ENCODE data around the gene SLC15A4.

Gene SLC15A4

DNA sequence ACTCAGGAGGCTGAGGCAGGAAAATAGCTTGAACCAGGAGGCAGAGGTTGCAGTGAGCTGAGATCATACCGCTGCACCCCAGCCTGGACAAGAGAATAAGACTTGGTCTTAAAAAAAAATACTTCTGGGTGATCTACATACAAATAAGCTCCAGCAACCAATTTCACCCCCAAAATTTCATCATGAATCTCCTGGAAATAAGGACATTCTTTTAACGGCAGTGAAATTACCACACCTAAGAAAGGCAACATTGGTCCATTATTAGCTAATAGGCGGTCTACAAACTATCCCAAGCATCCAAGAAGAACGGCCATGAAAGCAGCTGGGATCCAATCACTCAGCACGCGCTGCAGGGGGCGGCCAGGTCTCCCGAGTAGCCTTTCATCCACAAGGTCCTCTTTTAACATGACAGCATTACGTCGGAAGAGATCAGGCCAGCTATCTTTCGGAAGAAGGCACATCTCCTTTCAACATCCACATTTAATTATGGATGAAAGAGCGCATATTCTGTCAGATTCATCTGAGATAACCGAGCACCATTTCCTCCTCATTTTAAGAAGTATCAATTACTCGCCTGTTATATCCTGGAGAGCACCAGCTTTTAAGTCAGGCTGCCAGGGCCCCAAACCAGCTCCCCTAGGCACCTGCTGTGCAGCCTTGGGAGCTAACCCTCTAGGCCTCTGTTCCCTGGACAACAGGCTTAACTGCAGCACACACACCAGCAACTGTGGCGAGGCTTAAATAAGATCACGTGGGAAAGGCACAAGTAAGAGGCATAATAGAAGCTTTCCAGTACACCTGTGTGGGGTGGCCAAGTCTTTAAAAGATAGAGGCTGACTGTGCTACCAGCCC is 4.2 kb downstream of the SLC15A4 start:
- DNase-seq (ENCODE audit: low read depth) = no peak
- Histone ChIP-seq H3K4me3 (ENCODE audit: low read length) (no peak overlapping the region), H3K4me1 (ENCODE audit: control insufficient read depth, insufficient read depth, low read length) (peaks cover 53% of the 10 kb centered on the region), H3K27me3 (replicated peaks; ENCODE audit: control insufficient read depth, insufficient read depth, low read length) (no peaks in the 10 kb centered on the region), H3K36me3 (ENCODE audit: control insufficient read depth, insufficient read depth, low read length, severe bottlenecking) (no peaks in the 10 kb centered on the region), H3K9ac (ENCODE audit: low read length) (no peak overlapping the region), H3K9me3 (ENCODE audit: control insufficient read depth, low read length) (no peaks in the 10 kb centered on the region)

DNA sequence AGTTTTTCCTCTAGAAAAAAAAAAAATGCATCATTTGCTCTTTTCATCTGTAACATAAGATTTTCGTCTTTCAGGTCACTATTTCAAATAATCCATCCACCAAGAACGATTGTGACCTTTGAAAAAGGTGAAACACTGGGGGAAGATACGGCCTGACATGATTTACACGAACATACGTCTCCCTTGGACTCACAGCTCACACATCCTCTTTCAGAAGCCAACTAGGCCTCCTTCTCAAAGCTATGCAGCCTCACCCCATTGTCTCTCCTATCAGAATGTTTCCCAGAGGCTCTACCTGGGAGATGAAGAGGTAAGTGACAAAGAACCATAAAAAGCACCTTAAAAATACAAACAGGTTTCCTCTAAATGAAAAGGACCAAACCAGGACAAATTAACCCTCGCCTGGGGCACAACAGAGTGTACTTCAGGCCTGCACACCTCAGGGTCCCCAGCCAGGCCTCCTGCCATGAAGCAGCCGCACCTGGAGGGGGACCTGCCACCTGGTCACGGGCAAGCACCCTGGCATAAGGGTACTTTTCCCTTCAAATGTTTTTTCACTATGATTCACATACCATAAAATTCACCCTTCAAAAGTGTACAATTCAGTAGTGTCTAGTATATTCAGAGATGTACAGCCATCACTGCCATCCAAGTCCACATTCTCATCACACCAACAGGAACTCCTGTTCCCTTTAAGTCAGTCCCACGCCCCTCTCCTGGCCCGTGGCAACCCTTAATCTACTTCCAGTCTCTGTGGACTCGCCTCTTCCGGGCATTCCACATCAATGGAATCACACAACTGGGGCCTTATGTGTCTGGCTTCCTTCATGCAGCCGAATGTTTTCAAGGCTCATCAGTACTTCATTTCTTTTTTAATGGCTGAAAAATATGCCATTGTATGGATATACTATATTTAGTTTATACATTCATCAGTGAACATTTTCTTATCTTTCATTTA is 5.4 kb downstream of the SLC15A4 start:
- peak; percentile 17 for DNase-seq (ENCODE audit: low read depth)
- Histone ChIP-seq H3K9me3 (ENCODE audit: control insufficient read depth, low read length) (no peaks in the 10 kb centered on the region), H3K9ac (ENCODE audit: low read length) (peak overlapping the region; percentile 62), H3K36me3 (ENCODE audit: control insufficient read depth, insufficient read depth, low read length, severe bottlenecking) (no peaks in the 10 kb centered on the region), H3K4me1 (ENCODE audit: control insufficient read depth, insufficient read depth, low read length) (peaks cover 64% of the 10 kb centered on the region), H3K4me3 (ENCODE audit: low read length) (peak overlapping the region; percentile 27), H3K27me3 (replicated peaks; ENCODE audit: control insufficient read depth, insufficient read depth, low read length) (no peaks in the 10 kb centered on the region)

- peak overlapping the region; percentile 62 for H3K9ac ChIP-seq (ENCODE audit: low read length)
- H3K27me3 ChIP-seq (replicated peaks; ENCODE audit: control insufficient read depth, insufficient read depth, low read length) = no peaks in the 10 kb centered on the region
- no peaks in the 10 kb centered on the region for H3K36me3 ChIP-seq (ENCODE audit: control insufficient read depth, insufficient read depth, low read length, severe bottlenecking)
- peaks cover 73% of the 10 kb centered on the region for H3K4me1 ChIP-seq (ENCODE audit: control insufficient read depth, insufficient read depth, low read length)
- H3K9me3 ChIP-seq (ENCODE audit: control insufficient read depth, low read length) = no peaks in the 10 kb centered on the region
- peak overlapping the region; percentile 28 for H3K4me3 ChIP-seq (ENCODE audit: low read length)
- no peak for DNase-seq (ENCODE audit: low read depth)
Measured at GRCh38 chr12:128817111-128818015, 6.4 kb downstream of the SLC15A4 start.

GRCh38 chr12:128816643-128816920 is 7.2 kb downstream of the SLC15A4 start:
- Histone ChIP-seq H3K27me3 (replicated peaks; ENCODE audit: control insufficient read depth, insufficient read depth, low read length) (no peaks in the 10 kb centered on the region), H3K9ac (ENCODE audit: low read length) (peak overlapping the region; percentile 62), H3K4me1 (ENCODE audit: control insufficient read depth, insufficient read depth, low read length) (peaks cover 72% of the 10 kb centered on the region), H3K36me3 (ENCODE audit: control insufficient read depth, insufficient read depth, low read length, severe bottlenecking) (no peaks in the 10 kb centered on the region), H3K4me3 (ENCODE audit: low read length) (peak overlapping the region; percentile 39), H3K9me3 (ENCODE audit: control insufficient read depth, low read length) (no peaks in the 10 kb centered on the region)
- DNase-seq (ENCODE audit: low read depth) = no peak

- peaks cover 78% of the 10 kb centered on the region for H3K4me1 ChIP-seq (ENCODE audit: control insufficient read depth, insufficient read depth, low read length)
- H3K9ac ChIP-seq (ENCODE audit: low read length) = peak overlapping the region; percentile 62
- H3K4me3 ChIP-seq (ENCODE audit: low read length) = peak overlapping the region; percentile 39
- H3K27me3 ChIP-seq (replicated peaks; ENCODE audit: control insufficient read depth, insufficient read depth, low read length) = no peaks in the 10 kb centered on the region
- no peaks in the 10 kb centered on the region for H3K36me3 ChIP-seq (ENCODE audit: control insufficient read depth, insufficient read depth, low read length, severe bottlenecking)
- no peaks in the 10 kb centered on the region for H3K9me3 ChIP-seq (ENCODE audit: control insufficient read depth, low read length)
- no peak for DNase-seq (ENCODE audit: low read depth)
Measured at GRCh38 chr12:128815779-128816642, 7.7 kb downstream of the SLC15A4 start.

GRCh38 chr12:128814411-128815261 is 9.1 kb downstream of the SLC15A4 start:
- H3K4me1 ChIP-seq (ENCODE audit: control insufficient read depth, insufficient read depth, low read length) = peaks cover 90% of the 10 kb centered on the region
- H3K27me3 ChIP-seq (replicated peaks; ENCODE audit: control insufficient read depth, insufficient read depth, low read length) = no peaks in the 10 kb centered on the region
- H3K4me3 ChIP-seq (ENCODE audit: low read length) = peak overlapping the region; percentile 54
- DNase-seq (ENCODE audit: low read depth) = no peak
- no peaks in the 10 kb centered on the region for H3K9me3 ChIP-seq (ENCODE audit: control insufficient read depth, low read length)
- H3K36me3 ChIP-seq (ENCODE audit: control insufficient read depth, insufficient read depth, low read length, severe bottlenecking) = no peaks in the 10 kb centered on the region
- peak overlapping the region; percentile 1 for H3K9ac ChIP-seq (ENCODE audit: low read length)

- peaks cover 87% of the 10 kb centered on the region for H3K4me1 ChIP-seq (ENCODE audit: control insufficient read depth, insufficient read depth, low read length)
- peaks cover 2% of the 10 kb centered on the region for H3K36me3 ChIP-seq (ENCODE audit: control insufficient read depth, insufficient read depth, low read length, severe bottlenecking)
- no peak for DNase-seq (ENCODE audit: low read depth)
Measured at GRCh38 chr12:128813883-128814282, 9.9 kb downstream of the SLC15A4 start.

DNA sequence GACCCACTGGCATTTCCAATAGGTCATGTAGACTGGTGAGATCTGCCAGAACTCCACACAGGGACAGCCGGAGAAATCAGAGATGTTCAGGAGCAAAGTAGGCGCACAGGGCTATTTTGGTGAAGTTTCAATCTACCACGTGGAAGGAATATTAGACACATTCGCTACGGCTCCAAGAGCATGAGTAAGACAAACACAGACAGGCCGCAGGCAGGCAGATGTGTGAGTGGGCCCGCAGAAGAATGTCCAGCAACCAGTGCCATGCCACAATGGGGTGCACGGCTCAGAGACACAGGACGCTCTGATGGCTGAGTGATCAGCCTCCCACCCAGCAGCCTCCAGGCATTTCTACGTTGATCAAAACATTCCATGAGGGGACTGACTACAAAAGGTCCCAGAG is 10.4 kb downstream of the SLC15A4 start:
- H3K27me3 ChIP-seq (replicated peaks; ENCODE audit: control insufficient read depth, insufficient read depth, low read length) = no peaks in the 10 kb centered on the region
- H3K4me3 ChIP-seq (ENCODE audit: low read length) = peak overlapping the region; percentile 33
- peaks cover 82% of the 10 kb centered on the region for H3K4me1 ChIP-seq (ENCODE audit: control insufficient read depth, insufficient read depth, low read length)
- no peaks in the 10 kb centered on the region for H3K9me3 ChIP-seq (ENCODE audit: control insufficient read depth, low read length)
- no peak for DNase-seq (ENCODE audit: low read depth)
- H3K9ac ChIP-seq (ENCODE audit: low read length) = peak overlapping the region; percentile 36
- peaks cover 7% of the 10 kb centered on the region for H3K36me3 ChIP-seq (ENCODE audit: control insufficient read depth, insufficient read depth, low read length, severe bottlenecking)

More at GRCh38 chr12:128813883-128814282, 9.9 kb downstream of the SLC15A4 start:
- peak overlapping the region; percentile 33 for H3K4me3 ChIP-seq (ENCODE audit: low read length)
- H3K27me3 ChIP-seq (replicated peaks; ENCODE audit: control insufficient read depth, insufficient read depth, low read length) = no peaks in the 10 kb centered on the region
- H3K9ac ChIP-seq (ENCODE audit: low read length) = peak overlapping the region; percentile 36
- no peaks in the 10 kb centered on the region for H3K9me3 ChIP-seq (ENCODE audit: control insufficient read depth, low read length)

- Histone ChIP-seq H3K4me3 (ENCODE audit: low read length) (no peak overlapping the region), H3K27me3 (replicated peaks; ENCODE audit: control insufficient read depth, insufficient read depth, low read length) (no peaks in the 10 kb centered on the region), H3K9me3 (ENCODE audit: control insufficient read depth, low read length) (no peaks in the 10 kb centered on the region), H3K36me3 (ENCODE audit: control insufficient read depth, insufficient read depth, low read length, severe bottlenecking) (peaks cover 20% of the 10 kb centered on the region), H3K9ac (ENCODE audit: low read length) (peak overlapping the region; percentile 70), H3K4me1 (ENCODE audit: control insufficient read depth, insufficient read depth, low read length) (peaks cover 66% of the 10 kb centered on the region)
- DNase-seq (ENCODE audit: low read depth) = no peak
Measured at GRCh38 chr12:128811806-128812205, 12.0 kb downstream of the SLC15A4 start.

All from adipocyte (in vitro differentiated cells).